CD4-positive, CD25-positive, alpha-beta regulatory T cell (primary cell): Measurements from ENCODE around the gene FAM181A. TPM values are rescaled to one million over a fixed set of nuclear protein-coding genes. Genes with fewer than 3 reads are reported as not detected.

Source experiments
- ATAC-seq, 2 donors: fragments of 150-1000 bp; cut with Tn5 transposase; one replicate each; pipeline ENCODE4 v1.10.0; 2021; ENCODE audit warnings: low read depth in 2 of 2, moderate number of reproducible peaks in 2 of 2, moderate library complexity in 1 of 2
- DNase-seq, 3 donors: peaks; one replicate each; pipeline versions ENCODE4 v3.0.0 to v3.0.0-alpha.2; 2012 to 2022; ENCODE audit warnings: mixed read lengths in 1 of 3
- H3K27ac ChIP-seq: one replicate; pipeline ENCODE4 v1.7.0; 2013; ENCODE audit warnings: mild to moderate bottlenecking, low read length; ENCODE audit not compliant: insufficient read depth, poor library complexity, severe bottlenecking
- H3K27me3 ChIP-seq: one replicate; pipeline ENCODE4 v1.7.0; 2013; ENCODE audit warnings: low read length; ENCODE audit not compliant: control insufficient read depth, insufficient read depth
- H3K36me3 ChIP-seq: one replicate; pipeline ENCODE4 v1.7.0; 2013; ENCODE audit warnings: mild to moderate bottlenecking, low read length, moderate library complexity; ENCODE audit not compliant: control insufficient read depth, insufficient read depth
- H3K4me1 ChIP-seq: 2 replicates; pipeline ENCODE4 v1.7.0; 2013; ENCODE audit warnings: mild to moderate bottlenecking, low read length; ENCODE audit not compliant: insufficient read depth, control insufficient read depth, poor library complexity, severe bottlenecking
- H3K4me3 ChIP-seq: one replicate; pipeline ENCODE4 v1.7.0; 2013; ENCODE audit warnings: low read depth, mild to moderate bottlenecking, low read length, moderate library complexity
- H3K9me3 ChIP-seq, 2 experiments: 1 replicate in 1 of 2; 2 replicates in 1 of 2; pipeline ENCODE4 v1.7.0; 2013; ENCODE audit warnings: low read length in 2 of 2, mild to moderate bottlenecking in 1 of 2, moderate library complexity in 1 of 2; ENCODE audit not compliant: control insufficient read depth in 2 of 2
- H3K27ac Mint-ChIP-seq, 3 donors: one replicate each; pipeline ENCODE4 v1.8.0; 2020 to 2022; ENCODE audit warnings: mild to moderate bottlenecking in 3 of 3, mixed read lengths in 3 of 3, moderate library complexity in 2 of 3
- H3K27me3 Mint-ChIP-seq: one replicate; pipeline ENCODE4 v1.8.0; 2022; ENCODE audit warnings: mild to moderate bottlenecking, mixed read lengths
- H3K36me3 Mint-ChIP-seq: one replicate; pipeline ENCODE4 v1.8.0; 2020; ENCODE audit warnings: mixed read lengths
- H3K4me1 Mint-ChIP-seq, 4 donors: one replicate each; pipeline ENCODE4 v1.8.0; 2020 to 2022; ENCODE audit warnings: mixed read lengths in 4 of 4, mild to moderate bottlenecking in 1 of 4
- H3K4me3 Mint-ChIP-seq, 4 donors: one replicate each; pipeline ENCODE4 v1.8.0; 2020 to 2022; ENCODE audit warnings: mild to moderate bottlenecking in 4 of 4, mixed read lengths in 4 of 4, moderate library complexity in 3 of 4
- H3K9me3 Mint-ChIP-seq, 7 donors: one replicate each; pipeline ENCODE4 v1.8.0; 2020 to 2022; ENCODE audit warnings: mixed read lengths in 7 of 7, mild to moderate bottlenecking in 3 of 7, moderate library complexity in 2 of 7
- polyA plus RNA-seq, 4 donors: library from polyadenylated mRNA; unstranded; fragments of 300-500 nt; fragmentation: Illumina TruSeq; gene quantifications; one replicate each; pipeline ENCODE4 v1.2.3, GENCODE V29; 2021
- total RNA-seq: library from RNA; stranded (reverse); gene quantifications from one replicate; pipeline ENCODE4 v1.2.3, GENCODE V29; 2022

Gene FAM181A
- total and polyA plus RNA-seq, 5 donors from 2014 or later: not detected

GRCh38 chr14:93971635-93972027 is 44.5 kb downstream of the FAM181A start:
- no peaks in the 10 kb centered on the region for H3K27me3 ChIP-seq
- DNase-seq: peak in 1 of 3 donors; percentile 66
- ATAC-seq: no peak
- Mint-ChIP-seq H3K4me1 (peaks cover 11 to 39% (median 24%) of the 10 kb centered on the region in 4 donors), H3K27ac (peak overlapping the region; percentile 1 to 90 (median 67)), H3K27me3 (peaks cover 2% of the 10 kb centered on the region), H3K4me3 (peak overlapping the region; percentile 66 to 90 (median 88)), H3K36me3 (no peaks in the 10 kb centered on the region), H3K9me3 (peaks cover 0 to 3% (median 1%) of the 10 kb centered on the region in 7 donors)
- H3K4me1 ChIP-seq: peaks cover 33% of the 10 kb centered on the region
- no peak overlapping the region for H3K27ac ChIP-seq
- H3K36me3 ChIP-seq: no peaks in the 10 kb centered on the region
- peak overlapping the region; percentile 92 for H3K4me3 ChIP-seq
- no peaks in the 10 kb centered on the region for H3K9me3 ChIP-seq

- H3K27me3 ChIP-seq: no peaks in the 10 kb centered on the region
- Mint-ChIP-seq H3K27ac (peak overlapping the region in 2 of 3 donors; percentile 50 to 76), H3K36me3 (no peaks in the 10 kb centered on the region), H3K9me3 (peaks cover 0 to 12% (median 3%) of the 10 kb centered on the region in 7 donors), H3K27me3 (peaks cover 4% of the 10 kb centered on the region), H3K4me3 (peak overlapping the region in 3 of 4 donors; percentile 16 to 45 (median 17)), H3K4me1 (peaks cover 11 to 47% (median 32%) of the 10 kb centered on the region in 4 donors)
- peaks cover 42% of the 10 kb centered on the region for H3K4me1 ChIP-seq
- no peak overlapping the region for H3K4me3 ChIP-seq
- ATAC-seq (no peak), DNase-seq (no peak)
- no peak overlapping the region for H3K27ac ChIP-seq
- H3K36me3 ChIP-seq: no peaks in the 10 kb centered on the region
- peaks cover 3 to 6% of the 10 kb centered on the region in 2 experiments for H3K9me3 ChIP-seq
Measured at GRCh38 chr14:93972618-93973205, 45.6 kb downstream of the FAM181A start.

- Mint-ChIP-seq H3K4me1 (peaks cover 16 to 56% (median 39%) of the 10 kb centered on the region in 4 donors), H3K9me3 (peaks cover 0 to 19% (median 6%) of the 10 kb centered on the region in 7 donors), H3K4me3 (no peak overlapping the region), H3K27me3 (peaks cover 8% of the 10 kb centered on the region), H3K27ac (no peak overlapping the region), H3K36me3 (no peaks in the 10 kb centered on the region)
- Histone ChIP-seq H3K4me1 (peaks cover 51% of the 10 kb centered on the region), H3K27ac (no peak overlapping the region), H3K27me3 (no peaks in the 10 kb centered on the region), H3K4me3 (no peak overlapping the region), H3K9me3 (peaks cover 3 to 12% of the 10 kb centered on the region in 2 experiments), H3K36me3 (no peaks in the 10 kb centered on the region)
- ATAC-seq (no peak), DNase-seq (no peak)
Measured at GRCh38 chr14:93973607-93974006, 46.5 kb downstream of the FAM181A start.

GRCh38 chr14:93974299-93974698 is 47.2 kb downstream of the FAM181A start:
- H3K27ac ChIP-seq: no peak overlapping the region
- H3K9me3 ChIP-seq: peaks cover 3 to 12% of the 10 kb centered on the region in 2 experiments
- no peak overlapping the region for H3K27ac Mint-ChIP-seq
- H3K4me3 ChIP-seq: no peak overlapping the region
- peaks cover 0 to 19% (median 6%) of the 10 kb centered on the region in 7 donors for H3K9me3 Mint-ChIP-seq
- H3K4me3 Mint-ChIP-seq: peak overlapping the region in 2 of 4 donors; percentile 37 to 43
- ATAC-seq: no peak
- peaks cover 18 to 63% (median 46%) of the 10 kb centered on the region in 4 donors for H3K4me1 Mint-ChIP-seq
- no peaks in the 10 kb centered on the region for H3K27me3 ChIP-seq
- no peak for DNase-seq
- no peaks in the 10 kb centered on the region for H3K36me3 Mint-ChIP-seq
- H3K4me1 ChIP-seq: peaks cover 58% of the 10 kb centered on the region
- H3K27me3 Mint-ChIP-seq: peaks cover 10% of the 10 kb centered on the region
- no peaks in the 10 kb centered on the region for H3K36me3 ChIP-seq

GRCh38 chr14:93974833-93975232 is 47.7 kb downstream of the FAM181A start:
- Histone ChIP-seq H3K27me3 (no peaks in the 10 kb centered on the region), H3K36me3 (no peaks in the 10 kb centered on the region), H3K27ac (no peak overlapping the region), H3K9me3 (peaks cover 3 to 12% of the 10 kb centered on the region in 2 experiments), H3K4me3 (no peak overlapping the region), H3K4me1 (peaks cover 59% of the 10 kb centered on the region)
- Mint-ChIP-seq H3K4me1 (peaks cover 20 to 66% (median 48%) of the 10 kb centered on the region in 4 donors), H3K9me3 (peaks cover 0 to 19% (median 6%) of the 10 kb centered on the region in 7 donors), H3K27me3 (peaks cover 10% of the 10 kb centered on the region), H3K36me3 (no peaks in the 10 kb centered on the region), H3K4me3 (peak overlapping the region in 1 of 4 donors; percentile 37), H3K27ac (no peak overlapping the region)
- ATAC-seq: no peak
- no peak for DNase-seq

DNA sequence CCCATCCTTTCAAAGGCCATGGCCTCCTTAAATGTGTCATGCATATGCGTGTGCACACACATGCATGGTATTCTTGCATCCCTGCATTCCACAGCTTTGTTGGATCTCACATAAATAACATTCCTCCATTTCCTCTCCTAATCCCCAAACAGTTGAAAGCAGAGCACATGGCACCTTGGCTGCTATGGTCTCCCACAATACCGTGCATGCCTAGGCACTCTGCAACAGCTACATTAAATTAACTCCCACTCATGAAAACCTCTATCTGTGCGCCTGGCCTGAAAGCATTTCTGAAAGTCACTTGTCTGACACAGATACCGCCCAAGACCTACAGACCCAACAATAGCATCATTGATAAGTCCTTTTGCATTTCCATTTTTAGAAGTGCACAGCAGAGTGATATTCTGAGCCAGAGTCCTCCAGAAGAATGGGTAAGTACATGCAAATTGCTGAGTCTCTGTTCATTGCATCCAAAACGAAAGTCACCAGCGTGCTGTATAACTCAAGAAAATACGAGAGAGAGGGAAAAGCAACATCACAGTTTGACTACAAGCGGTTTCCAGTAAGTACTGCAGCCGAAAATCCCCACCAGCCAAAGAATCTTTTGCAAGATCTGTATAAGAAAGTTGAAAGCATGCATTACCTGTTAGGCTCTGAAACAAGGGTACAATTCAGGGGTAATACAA is 48.8 kb downstream of the FAM181A start:
- Histone ChIP-seq H3K4me3 (peak overlapping the region; percentile 76), H3K27ac (no peak overlapping the region), H3K27me3 (no peaks in the 10 kb centered on the region), H3K9me3 (peaks cover 3 to 12% of the 10 kb centered on the region in 2 experiments), H3K4me1 (peaks cover 51% of the 10 kb centered on the region), H3K36me3 (no peaks in the 10 kb centered on the region)
- peaks cover 3% of the 10 kb centered on the region for H3K36me3 Mint-ChIP-seq
- peak overlapping the region; percentile 31 to 92 (median 81) for H3K27ac Mint-ChIP-seq
- DNase-seq (peak in 1 of 3 donors; percentile 76), ATAC-seq (no peak)
- peaks cover 10% of the 10 kb centered on the region for H3K27me3 Mint-ChIP-seq
- H3K4me1 Mint-ChIP-seq: peaks cover 24 to 69% (median 45%) of the 10 kb centered on the region in 4 donors
- peak overlapping the region; percentile 11 to 67 (median 38) for H3K4me3 Mint-ChIP-seq
- H3K9me3 Mint-ChIP-seq: peaks cover 0 to 19% (median 6%) of the 10 kb centered on the region in 7 donors

DNA sequence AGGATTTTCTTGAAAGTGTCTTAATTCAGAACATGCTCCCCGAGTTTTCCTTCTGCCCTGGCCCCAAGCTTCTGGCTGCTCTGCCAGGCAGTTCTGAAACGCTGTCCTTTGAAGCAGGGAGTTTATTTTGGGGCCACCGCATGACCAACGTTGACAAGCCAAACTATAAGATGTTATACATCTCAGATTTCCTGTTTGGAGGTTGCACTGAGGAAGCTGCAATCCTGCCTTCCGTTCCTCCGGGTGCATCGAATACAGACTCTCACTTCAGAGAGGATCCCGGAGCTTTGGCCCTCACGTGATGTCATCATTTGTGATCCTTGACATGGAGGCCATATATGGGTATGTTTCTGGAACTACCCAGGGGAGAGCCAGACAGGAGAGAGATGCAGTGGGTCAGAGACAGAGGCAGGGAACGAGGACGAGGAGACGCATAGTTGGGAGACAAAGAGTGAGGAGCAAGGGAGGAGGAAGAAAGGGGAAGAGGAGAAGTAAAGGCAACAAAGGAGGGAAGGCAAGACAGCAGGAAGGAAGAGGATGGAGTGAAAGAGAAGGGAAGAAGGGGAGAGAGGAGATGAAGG is 49.4 kb downstream of the FAM181A start, which contains the start of gene ASB2:
TSS of gene ASB2 (minus strand) at position 94 of the 581 bp plus-strand sequence. CDS start 12,031 bp downstream, outside the sequence.
- Histone ChIP-seq H3K4me1 (peaks cover 45% of the 10 kb centered on the region), H3K36me3 (no peaks in the 10 kb centered on the region), H3K27me3 (no peaks in the 10 kb centered on the region), H3K27ac (peak within 1 kb of the TSS; percentile 67), H3K4me3 (peak within 1 kb of the TSS; percentile 76), H3K9me3 (peaks cover 3 to 12% of the 10 kb centered on the region in 2 experiments)
- Mint-ChIP-seq H3K9me3 (peaks cover 0 to 19% (median 6%) of the 10 kb centered on the region in 7 donors), H3K4me3 (peak within 1 kb of the TSS; percentile 11 to 67 (median 38)), H3K27me3 (peaks cover 10% of the 10 kb centered on the region), H3K4me1 (peaks cover 22 to 64% (median 41%) of the 10 kb centered on the region in 4 donors), H3K27ac (peak within 1 kb of the TSS; percentile 68 to 98 (median 92)), H3K36me3 (peaks cover 3% of the 10 kb centered on the region)
- DNase-seq: peak in 1 of 3 donors; percentile 53
- ATAC-seq: no peak
